HEK293T (cell line): ENCODE data around the gene TULP1.

Source experiments
- BHLHE40 ChIP-seq: fragments of 450-650 bp; IDR thresholded peaks from 2 replicates; pipeline ENCODE4 v1.6.1; 2016; ENCODE audit warnings: mild to moderate bottlenecking, moderate library complexity, borderline replicate concordance
- FOXK2 ChIP-seq: fragments of 450-650 bp; IDR thresholded peaks from 2 replicates; pipeline ENCODE4 v1.6.1; 2016; ENCODE audit warnings: mild to moderate bottlenecking
- SUZ12 ChIP-seq: fragments of 450-650 bp; IDR thresholded peaks from 2 replicates; pipeline ENCODE4 v1.6.1; 2016; ENCODE audit warnings: mild to moderate bottlenecking

- no peak for TF ChIP-seq BHLHE40
- TF ChIP-seq FOXK2: no peak
- TF ChIP-seq SUZ12: no peak
These were observed 16.5 kb downstream of the TULP1 start for GRCh38 chr6:35496036-35496840.
